Measurements from ENCODE around the gene JAKMIP1. TPM values are rescaled to one million over a fixed set of nuclear protein-coding genes. Genes with fewer than 3 reads are reported as not detected.

JAKMIP1 gene
- total RNA-seq, 1 experiment from 2014 or later, result not detected

GRCh38 chr4:6230827-6231662, 30.7 kb upstream of the JAKMIP1 start:
- Mint-ChIP-seq H3K4me1 (ENCODE audit: insufficient read depth, unreplicated experiment) (no peaks in the 10 kb centered on the region), H3K9me3 (ENCODE audit: unreplicated experiment) (no peaks in the 10 kb centered on the region), H3K36me3 (ENCODE audit: insufficient read depth, unreplicated experiment) (no peaks in the 10 kb centered on the region), H3K27ac (ENCODE audit: low read depth, unreplicated experiment) (no peak overlapping the region), H3K27me3 (ENCODE audit: insufficient read depth, unreplicated experiment) (no peaks in the 10 kb centered on the region), H3K4me3 (ENCODE audit: unreplicated experiment) (no peak overlapping the region)
- DNase-seq (ENCODE audit: unreplicated experiment), result no peak
- ChIA-PET POLR2A (no interaction called here), CTCF (interaction anchor here (0.7 to 0.9 kb wide), 2 partner anchors 101 to 460 kb away, joined by 3 to 4 read pairs; no protein-coding TSS in a partner anchor)
- TF ChIP-seq, protein P1, sequence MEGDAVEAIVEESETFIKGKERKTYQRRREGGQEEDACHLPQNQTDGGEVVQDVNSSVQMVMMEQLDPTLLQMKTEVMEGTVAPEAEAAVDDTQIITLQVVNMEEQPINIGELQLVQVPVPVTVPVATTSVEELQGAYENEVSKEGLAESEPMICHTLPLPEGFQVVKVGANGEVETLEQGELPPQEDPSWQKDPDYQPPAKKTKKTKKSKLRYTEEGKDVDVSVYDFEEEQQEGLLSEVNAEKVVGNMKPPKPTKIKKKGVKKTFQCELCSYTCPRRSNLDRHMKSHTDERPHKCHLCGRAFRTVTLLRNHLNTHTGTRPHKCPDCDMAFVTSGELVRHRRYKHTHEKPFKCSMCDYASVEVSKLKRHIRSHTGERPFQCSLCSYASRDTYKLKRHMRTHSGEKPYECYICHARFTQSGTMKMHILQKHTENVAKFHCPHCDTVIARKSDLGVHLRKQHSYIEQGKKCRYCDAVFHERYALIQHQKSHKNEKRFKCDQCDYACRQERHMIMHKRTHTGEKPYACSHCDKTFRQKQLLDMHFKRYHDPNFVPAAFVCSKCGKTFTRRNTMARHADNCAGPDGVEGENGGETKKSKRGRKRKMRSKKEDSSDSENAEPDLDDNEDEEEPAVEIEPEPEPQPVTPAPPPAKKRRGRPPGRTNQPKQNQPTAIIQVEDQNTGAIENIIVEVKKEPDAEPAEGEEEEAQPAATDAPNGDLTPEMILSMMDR (IDR thresholded peaks at IDR 0.05; ENCODE audit: unreplicated experiment), result no peak
- intact Hi-C loops (cut with micrococcal nuclease), result no loop called here
- BruUV-seq (replicated peaks), result no TSS peak

DNA sequence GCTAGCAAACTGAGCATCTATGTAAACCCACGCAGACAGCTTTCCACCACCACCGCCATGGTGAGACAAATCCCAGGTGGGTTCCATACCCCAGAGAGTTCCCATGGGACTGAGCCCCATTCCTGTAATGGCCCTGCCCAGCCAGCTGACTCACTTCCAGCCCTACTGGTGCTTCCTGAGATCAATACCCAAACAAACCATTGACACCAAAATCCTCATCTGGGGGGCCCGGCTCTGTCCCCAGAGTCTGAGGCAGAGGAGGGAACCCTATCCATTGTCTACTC, 30.1 kb upstream of the JAKMIP1 start:
- Mint-ChIP-seq H3K4me1 (ENCODE audit: insufficient read depth, unreplicated experiment) (no peaks in the 10 kb centered on the region), H3K36me3 (ENCODE audit: insufficient read depth, unreplicated experiment) (no peaks in the 10 kb centered on the region), H3K27ac (ENCODE audit: low read depth, unreplicated experiment) (no peak overlapping the region)

DNA sequence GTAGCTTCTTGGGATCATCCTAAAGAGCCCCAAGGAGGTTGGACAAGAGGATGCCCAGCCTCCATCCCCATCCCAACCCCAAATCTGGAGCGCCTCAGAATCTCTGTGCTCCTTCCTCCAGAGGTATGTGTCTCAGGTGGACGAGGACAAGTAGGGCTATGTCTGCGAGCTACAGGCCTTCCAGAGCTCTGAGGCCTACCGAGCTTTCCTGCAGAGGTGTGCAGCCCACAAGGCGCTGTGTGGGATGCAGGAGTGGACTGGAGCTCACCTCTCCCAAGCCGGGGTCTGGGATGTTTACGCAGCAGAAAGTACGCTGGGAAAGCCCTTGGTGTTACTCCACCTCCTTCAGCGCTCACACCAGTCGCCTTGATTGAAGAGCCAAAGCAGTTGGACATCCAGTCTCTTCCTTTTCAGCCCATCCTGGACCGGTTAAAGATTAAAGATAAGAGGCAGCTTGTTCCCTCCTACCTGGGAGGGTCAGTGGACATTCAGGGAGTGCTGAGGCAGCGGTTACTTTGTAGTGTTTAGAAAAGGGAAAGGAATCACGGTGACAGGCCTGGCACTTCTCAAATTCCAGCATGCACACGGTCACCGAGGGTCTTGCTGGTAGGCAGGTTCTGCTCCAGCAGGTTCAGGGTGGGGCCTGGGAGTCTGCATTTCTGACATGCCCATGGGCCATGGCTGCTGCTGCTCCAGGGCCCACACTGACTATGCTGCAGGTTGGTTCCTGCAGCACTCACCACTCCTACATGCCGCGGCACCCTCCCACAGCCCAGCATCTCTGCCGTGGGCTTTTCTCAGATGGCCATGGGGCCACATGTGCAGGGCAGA, 29.5 kb upstream of the JAKMIP1 start:
- H3K9me3 Mint-ChIP-seq (ENCODE audit: unreplicated experiment), result no peaks in the 10 kb centered on the region
- BruUV-seq (replicated peaks), result no TSS peak
- CTCF ChIA-PET, result interaction anchor here (1.1 to 1.3 kb wide), 3 partner anchors 21 to 102 kb away, joined by 3 to 6 read pairs (median 3); no protein-coding TSS in a partner anchor
- H3K4me3 Mint-ChIP-seq (ENCODE audit: unreplicated experiment), result no peak overlapping the region
- peaks cover under 1% of the 10 kb centered on the region for H3K36me3 Mint-ChIP-seq (ENCODE audit: insufficient read depth, unreplicated experiment)
- H3K27me3 Mint-ChIP-seq (ENCODE audit: insufficient read depth, unreplicated experiment), result no peaks in the 10 kb centered on the region
- intact Hi-C loops (cut with micrococcal nuclease), result no loop called here
- POLR2A ChIA-PET, result no interaction called here
- no peak overlapping the region for H3K27ac Mint-ChIP-seq (ENCODE audit: low read depth, unreplicated experiment)
- DNase-seq (ENCODE audit: unreplicated experiment), result no peak
- H3K4me1 Mint-ChIP-seq (ENCODE audit: insufficient read depth, unreplicated experiment), result no peaks in the 10 kb centered on the region
- TF ChIP-seq, protein P1 (IDR thresholded peaks at IDR 0.05; ENCODE audit: unreplicated experiment), result no peak

More for the DNA sequence above, 30.1 kb upstream of the JAKMIP1 start:
- H3K9me3 Mint-ChIP-seq (ENCODE audit: unreplicated experiment), result no peaks in the 10 kb centered on the region
- H3K4me3 Mint-ChIP-seq (ENCODE audit: unreplicated experiment), result no peak overlapping the region
- BruUV-seq (replicated peaks), result no TSS peak
- TF ChIP-seq, protein P1 (IDR thresholded peaks at IDR 0.05; ENCODE audit: unreplicated experiment), result no peak
- POLR2A ChIA-PET, result no interaction called here
- CTCF ChIA-PET, result no interaction called here
- DNase-seq (ENCODE audit: unreplicated experiment), result no peak
- intact Hi-C loops (cut with micrococcal nuclease), result no loop called here
- no peaks in the 10 kb centered on the region for H3K27me3 Mint-ChIP-seq (ENCODE audit: insufficient read depth, unreplicated experiment)

DNA sequence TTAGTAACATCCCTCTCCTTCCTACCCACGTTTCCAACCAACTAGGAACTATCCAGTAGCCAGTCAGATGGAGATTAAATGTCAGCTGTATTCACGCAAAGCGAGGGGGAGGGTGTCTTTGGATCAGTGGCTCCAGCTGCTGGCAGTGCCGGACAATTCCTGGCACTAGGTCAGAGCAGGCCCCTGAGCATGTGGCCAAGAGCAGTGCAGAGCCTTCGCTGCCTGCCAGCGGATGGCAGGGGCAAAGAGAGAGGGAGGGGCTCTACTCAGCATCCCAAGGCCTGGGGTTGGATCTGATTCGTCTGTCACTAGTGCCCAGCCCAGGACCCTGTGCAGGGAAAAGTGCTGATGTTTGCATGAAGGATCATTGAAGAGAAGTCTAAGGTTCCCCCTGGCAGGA, 28.7 kb upstream of the JAKMIP1 start:
- CTCF ChIA-PET, result interaction anchor here (1.1 to 1.3 kb wide), 3 partner anchors 22 to 103 kb away, joined by 3 to 6 read pairs (median 3); no protein-coding TSS in a partner anchor
- intact Hi-C loops (cut with micrococcal nuclease), result no loop called here
- no TSS peak for BruUV-seq (replicated peaks)

More for the DNA sequence above, 28.7 kb upstream of the JAKMIP1 start:
- Mint-ChIP-seq H3K36me3 (ENCODE audit: insufficient read depth, unreplicated experiment) (peaks cover 4% of the 10 kb centered on the region), H3K9me3 (ENCODE audit: unreplicated experiment) (no peaks in the 10 kb centered on the region), H3K4me1 (ENCODE audit: insufficient read depth, unreplicated experiment) (no peaks in the 10 kb centered on the region), H3K27ac (ENCODE audit: low read depth, unreplicated experiment) (no peak overlapping the region), H3K4me3 (ENCODE audit: unreplicated experiment) (no peak overlapping the region), H3K27me3 (ENCODE audit: insufficient read depth, unreplicated experiment) (no peaks in the 10 kb centered on the region)
- no peak for DNase-seq (ENCODE audit: unreplicated experiment)
- POLR2A ChIA-PET, result interaction anchor here (0.6 kb wide), 1 partner anchor 97 kb away, joined by 3 read pairs; no protein-coding TSS in a partner anchor
- TF ChIP-seq, protein P1 (IDR thresholded peaks at IDR 0.05; ENCODE audit: unreplicated experiment), result no peak
